SK-N-SH treated with all-trans-retinoic acid at 6 μM for 48 hours (cell line): ENCODE measurements around the gene SNTB2.

Source experiments
- ARNTL ChIP-seq: fragments of 450-650 bp; formaldehyde crosslinking; IDR thresholded peaks from 2 replicates; pipeline ENCODE4 v1.5.0; 2020; ENCODE audit warnings: low read depth, mild to moderate bottlenecking, moderate library complexity, borderline replicate concordance
- BACH2 ChIP-seq: fragments of 250-450 bp; sonication (Bioruptor Pico); IDR thresholded peaks from 2 replicates; pipeline ENCODE4 v1.9.0; 2021; ENCODE audit warnings: mild to moderate bottlenecking, borderline replicate concordance
- CREB5 ChIP-seq: fragments of 250-450 bp; sonication (Bioruptor Pico); IDR thresholded peaks from 2 replicates; pipeline ENCODE4 v1.5.1; 2020; ENCODE audit warnings: low read depth, mild to moderate bottlenecking, moderate library complexity
- CSDC2 ChIP-seq: fragments of 250-450 bp; sonication (Bioruptor Pico); IDR thresholded peaks from 2 replicates; pipeline ENCODE4 v1.5.0; 2020; ENCODE audit warnings: mild to moderate bottlenecking, moderate library complexity
- PATZ1 ChIP-seq: fragments of 250-450 bp; sonication (Bioruptor Pico); IDR thresholded peaks from 2 replicates; pipeline ENCODE4 v1.8.0; 2020; ENCODE audit warnings: mild to moderate bottlenecking, moderate library complexity, borderline replicate concordance
- POU6F1 ChIP-seq: fragments of 250-450 bp; sonication (Bioruptor Pico); IDR thresholded peaks from 2 replicates; pipeline ENCODE4 v1.8.0; 2021; ENCODE audit warnings: low read depth, mild to moderate bottlenecking, moderate library complexity, borderline replicate concordance
- SNAI2 ChIP-seq: fragments of 250-450 bp; sonication (Bioruptor Pico); IDR thresholded peaks from 2 replicates; pipeline ENCODE4 v1.5.0; 2020; ENCODE audit warnings: mild to moderate bottlenecking, moderate library complexity
- ZFP3 ChIP-seq: fragments of 250-450 bp; sonication (Bioruptor Pico); IDR thresholded peaks from 2 replicates; pipeline ENCODE4 v1.5.0; 2020; ENCODE audit warnings: mild to moderate bottlenecking, moderate library complexity
- ZNF8 ChIP-seq: fragments of 450-650 bp; formaldehyde crosslinking; IDR thresholded peaks from 2 replicates; pipeline ENCODE4 v1.5.0; 2020; ENCODE audit warnings: mild to moderate bottlenecking, moderate library complexity

- TF ChIP-seq ARNTL (CRISPR knock-in tag) (no peak), BACH2 (CRISPR knock-in tag) (no peak), CREB5 (CRISPR knock-in tag) (no peak), POU6F1 (no peak), PATZ1 (CRISPR knock-in tag) (no peak), ZFP3 (CRISPR knock-in tag) (no peak), CSDC2 (CRISPR knock-in tag) (no peak), SNAI2 (CRISPR knock-in tag) (no peak), ZNF8 (CRISPR knock-in tag) (no peak)
These were observed 126.5 kb downstream of the SNTB2 start for GRCh38 chr16:69313469-69313868.
